NCI-H146 (cell line): Measurements from ENCODE around the gene APOE.
"Not testable (repeated sequence)": the region's sequence is repeated elsewhere in the genome, so short reads cannot be mapped to it uniquely, and the experiment has no call there.

Experiments
- DNase-seq: peaks from one replicate; lab custom pipeline; 2025; lab: John Stamatoyannopoulos, UW

Gene APOE

GRCh38 chr19:44905437-44906160 lies at the start of gene APOE:
Gene APOE, plus strand, starts transcription at chr19:44905796. Its CDS starts 829 bp downstream, at chr19:44906625.
- DNase-seq: no peak

- DNase-seq: peak; percentile 84
Observed at GRCh38 chr19:44856421-44857083, 49.0 kb upstream of the APOE start.

GRCh38 chr19:44857837-44858236 lies 47.8 kb upstream of the APOE start:
- DNase-seq: peak; percentile 81

- not testable (repeated sequence) for DNase-seq
Observed at GRCh38 chr19:44861576-44861975, 44.0 kb upstream of the APOE start.

GRCh38 chr19:44863990-44864389 lies 41.6 kb upstream of the APOE start:
- no peak for DNase-seq

GRCh38 chr19:44865196-44865767 lies 40.3 kb upstream of the APOE start:
- DNase-seq: no peak

GRCh38 chr19:44866664-44867063 lies 38.9 kb upstream of the APOE start:
- DNase-seq: no peak

GRCh38 chr19:44867578-44867977 lies 38.0 kb upstream of the APOE start:
- no peak for DNase-seq

GRCh38 chr19:44869733-44870470 lies 35.7 kb upstream of the APOE start:
- DNase-seq: no peak

- no peak for DNase-seq
Observed at GRCh38 chr19:44871809-44872208, 33.8 kb upstream of the APOE start.

- DNase-seq: no peak
Observed at GRCh38 chr19:44872661-44873060, 32.9 kb upstream of the APOE start.

GRCh38 chr19:44874317-44874716 lies 31.3 kb upstream of the APOE start:
- DNase-seq: no peak

GRCh38 chr19:44875666-44876451 lies 29.7 kb upstream of the APOE start:
- DNase-seq: no peak

- no peak for DNase-seq
Observed at GRCh38 chr19:44876930-44877535, 28.6 kb upstream of the APOE start.

GRCh38 chr19:44878120-44878865 lies 27.3 kb upstream of the APOE start:
- no peak for DNase-seq

- no peak for DNase-seq
Observed at GRCh38 chr19:44879309-44880065, 26.1 kb upstream of the APOE start.

- DNase-seq: no peak
Observed at GRCh38 chr19:44882063-44882462, 23.5 kb upstream of the APOE start.

GRCh38 chr19:44882619-44883397 lies 22.8 kb upstream of the APOE start:
- not testable (repeated sequence) for DNase-seq

- no peak for DNase-seq
Observed at GRCh38 chr19:44883922-44884321, 21.7 kb upstream of the APOE start.
